HG03060 (cell line): ENCODE data around the gene DBNL.
A peak's percentile ranks its signal among the peaks of the same experiment; 100 is the strongest.

Source experiments
- ATAC-seq: cut with Tn5 transposase; IDR thresholded peaks from one replicate; pipeline ENCODE4 v1.9.1; 2021; ENCODE audit warnings: low read depth, moderate number of reproducible peaks; ENCODE audit not compliant: unreplicated experiment

Gene DBNL

GRCh38 chr7:44075296-44076075 lies 31.0 kb downstream of the DBNL start:
- ATAC-seq, result no peak

- ATAC-seq, result no peak
These were observed 31.8 kb downstream of the DBNL start for GRCh38 chr7:44076101-44076895.

- ATAC-seq, result no peak
These were observed 32.6 kb downstream of the DBNL start for GRCh38 chr7:44077061-44077460.

- no peak for ATAC-seq
These were observed 33.2 kb downstream of the DBNL start for GRCh38 chr7:44077681-44078091.

GRCh38 chr7:44078521-44078920 lies 34.0 kb downstream of the DBNL start:
- no peak for ATAC-seq

- no peak for ATAC-seq
These were observed 35.0 kb downstream of the DBNL start for GRCh38 chr7:44079331-44080021.

- ATAC-seq, result no peak
These were observed 35.6 kb downstream of the DBNL start for GRCh38 chr7:44080118-44080517.

GRCh38 chr7:44080686-44081265 lies 36.3 kb downstream of the DBNL start:
- no peak for ATAC-seq

GRCh38 chr7:44081266-44081748 lies 36.8 kb downstream of the DBNL start:
- no peak for ATAC-seq

- ATAC-seq, result peak; percentile 90
These were observed 38.2 kb downstream of the DBNL start for GRCh38 chr7:44082541-44083207.

GRCh38 chr7:44083796-44084195 lies 39.3 kb downstream of the DBNL start:
- ATAC-seq, result no peak

GRCh38 chr7:44084701-44085100 lies 40.2 kb downstream of the DBNL start:
- ATAC-seq, result no peak

GRCh38 chr7:44085546-44085945 lies 41.0 kb downstream of the DBNL start:
- no peak for ATAC-seq

- no peak for ATAC-seq
These were observed 42.1 kb downstream of the DBNL start for GRCh38 chr7:44086627-44087026.

- no peak for ATAC-seq
These were observed 43.7 kb downstream of the DBNL start for GRCh38 chr7:44087911-44088838.

GRCh38 chr7:44093102-44093641 lies 48.7 kb downstream of the DBNL start:
- no peak for ATAC-seq

GRCh38 chr7:44094365-44094764 lies 49.9 kb downstream of the DBNL start:
- no peak for ATAC-seq

- ATAC-seq, result no peak
These were observed 50.5 kb downstream of the DBNL start for GRCh38 chr7:44094883-44095592.
